RWPE2 (cell line): Measurements from ENCODE around the gene NLRP5.
"Not testable (repeated sequence)": the region's sequence is repeated elsewhere in the genome, so short reads cannot be mapped to it uniquely, and the experiment has no call there.

Experiments used
- ATAC-seq: fragments of 200-7000 bp; cut with Tn5 transposase; 3 replicates; pipeline ENCODE4 v1.9.1; 2021; ENCODE audit warnings: low read depth
- DNase-seq: peaks from one replicate; pipeline ENCODE4 v3.0.0-alpha.2; 2020; ENCODE audit warnings: low spot score
- H3K27ac ChIP-seq: fragments of 450-650 bp; 2 replicates; pipeline ENCODE4 v1.5.1; 2017; ENCODE audit warnings: mild to moderate bottlenecking; ENCODE audit not compliant: poor library complexity, severe bottlenecking
- H3K27me3 ChIP-seq: fragments of 250-450 bp; sonication (Bioruptor Pico); 2 replicates; pipeline ENCODE4 v1.5.1; 2021; ENCODE audit warnings: mild to moderate bottlenecking, moderate library complexity; ENCODE audit not compliant: insufficient read depth, poor library complexity, severe bottlenecking
- H3K36me3 ChIP-seq: fragments of 250-450 bp; sonication (Bioruptor Pico); 2 replicates; pipeline ENCODE4 v1.5.1; 2020; ENCODE audit warnings: low read depth, mild to moderate bottlenecking, moderate library complexity
- H3K4me1 ChIP-seq: fragments of 250-450 bp; sonication (Bioruptor Pico); 2 replicates; pipeline ENCODE4 v1.5.1; 2021; ENCODE audit warnings: mild to moderate bottlenecking, moderate library complexity; ENCODE audit not compliant: insufficient read depth, poor library complexity, severe bottlenecking
- H3K4me3 ChIP-seq: fragments of 250-450 bp; sonication (Bioruptor Pico); 2 replicates; pipeline ENCODE4 v1.5.1; 2021; ENCODE audit warnings: mild to moderate bottlenecking, moderate library complexity; ENCODE audit not compliant: severe bottlenecking
- H3K9me3 ChIP-seq: fragments of 250-450 bp; sonication (Bioruptor Pico); 2 replicates; pipeline ENCODE4 v1.5.1; 2021; ENCODE audit warnings: mild to moderate bottlenecking, moderate library complexity; ENCODE audit not compliant: severe bottlenecking
- CTCF ChIP-seq: fragments of 450-650 bp; IDR thresholded peaks from one replicate; pipeline ENCODE4 v1.5.1; 2017; ENCODE audit warnings: mild to moderate bottlenecking, moderate library complexity; ENCODE audit not compliant: poor library complexity, severe bottlenecking

Gene NLRP5

GRCh38 chr19:56096665-56097064, 110.1 kb downstream of the NLRP5 start:
- Histone ChIP-seq H3K27ac (no peak overlapping the region), H3K36me3 (peaks cover 27% of the 10 kb centered on the region), H3K4me1 (no peaks in the 10 kb centered on the region), H3K4me3 (no peak overlapping the region), H3K9me3 (no peaks in the 10 kb centered on the region), H3K27me3 (no peaks in the 10 kb centered on the region)
- ATAC-seq (no peak), DNase-seq (no peak)
- no peak for TF ChIP-seq CTCF

- TF ChIP-seq CTCF: no peak
- Histone ChIP-seq H3K4me1 (no peaks in the 10 kb centered on the region), H3K9me3 (no peaks in the 10 kb centered on the region), H3K4me3 (no peak overlapping the region), H3K27me3 (no peaks in the 10 kb centered on the region), H3K27ac (no peak overlapping the region), H3K36me3 (peaks cover 34% of the 10 kb centered on the region)
- no peak for DNase-seq
- ATAC-seq: no peak
Observed at GRCh38 chr19:56097306-56097705, 110.7 kb downstream of the NLRP5 start.

GRCh38 chr19:56097776-56098175, 111.2 kb downstream of the NLRP5 start:
- TF ChIP-seq CTCF: no peak
- ATAC-seq: no peak
- Histone ChIP-seq H3K27me3 (no peaks in the 10 kb centered on the region), H3K36me3 (peaks cover 34% of the 10 kb centered on the region), H3K9me3 (no peaks in the 10 kb centered on the region), H3K4me3 (no peak overlapping the region), H3K4me1 (no peaks in the 10 kb centered on the region), H3K27ac (no peak overlapping the region)
- no peak for DNase-seq

GRCh38 chr19:56098237-56098636, 111.7 kb downstream of the NLRP5 start:
- DNase-seq, H3K27me3 ChIP-seq, H3K4me1 ChIP-seq, H3K4me3 ChIP-seq, H3K9me3 ChIP-seq, ATAC-seq, H3K27ac ChIP-seq: not testable (repeated sequence)
- H3K36me3 ChIP-seq: peaks cover 34% of the 10 kb centered on the region

- no peak for TF ChIP-seq CTCF
- Histone ChIP-seq H3K4me1 (no peaks in the 10 kb centered on the region), H3K36me3 (peaks cover 30% of the 10 kb centered on the region), H3K9me3 (no peaks in the 10 kb centered on the region), H3K27me3 (no peaks in the 10 kb centered on the region), H3K27ac (no peak overlapping the region), H3K4me3 (no peak overlapping the region)
- DNase-seq: no peak
- ATAC-seq: no peak
Observed at GRCh38 chr19:56098731-56099568, 112.4 kb downstream of the NLRP5 start.
